Measurements from ENCODE around the gene VPS26B. TPM values are rescaled to one million over a fixed set of nuclear protein-coding genes. Genes with fewer than 3 reads are reported as not detected.
A peak's percentile ranks its signal among the peaks of the same experiment; 100 is the strongest.
"Not testable (repeated sequence)": the region's sequence is repeated elsewhere in the genome, so short reads cannot be mapped to it uniquely, and the experiment has no call there.

Gene VPS26B
- total RNA-seq (2014; rRNA removed; shearing (Covaris generic)) = 46.1 and 56.2 TPM in 2 replicates

- in situ Hi-C loops (cut with HindIII; ENCODE audit: low sequenced_read_pairs) = no loop called here
- peak; percentile 95 for DNase-seq (ENCODE audit: low spot score)
Measured at GRCh38 chr11:134223836-134224709, at the start of gene VPS26B, which contains the start of gene NCAPD3. Gene VPS26B, plus strand, starts transcription at chr11:134224671. Its CDS starts 452 bp downstream, at chr11:134225123. Gene NCAPD3, minus strand, starts transcription at chr11:134223967. Its CDS starts 41 bp downstream, at chr11:134223926.

GRCh38 chr11:134176284-134176683 is 48.2 kb upstream of the VPS26B start:
- in situ Hi-C loops (cut with HindIII; ENCODE audit: low sequenced_read_pairs) = no loop called here
- no peak for DNase-seq (ENCODE audit: low spot score)

- no peak for DNase-seq (ENCODE audit: low spot score)
- in situ Hi-C loops (cut with HindIII; ENCODE audit: low sequenced_read_pairs) = no loop called here
Measured at GRCh38 chr11:134178032-134178674, 46.3 kb upstream of the VPS26B start.

GRCh38 chr11:134181707-134182106 is 42.8 kb upstream of the VPS26B start:
- in situ Hi-C loops (cut with HindIII; ENCODE audit: low sequenced_read_pairs) = no loop called here

GRCh38 chr11:134188092-134188491 is 36.4 kb upstream of the VPS26B start:
- DNase-seq (ENCODE audit: low spot score); in situ Hi-C loops (cut with HindIII; ENCODE audit: low sequenced_read_pairs): not testable (repeated sequence)

More at GRCh38 chr11:134181707-134182106, 42.8 kb upstream of the VPS26B start:
- DNase-seq (ENCODE audit: low spot score) = no peak

GRCh38 chr11:134196756-134197155 is 27.7 kb upstream of the VPS26B start:
- in situ Hi-C loops (cut with HindIII; ENCODE audit: low sequenced_read_pairs) = no loop called here
- DNase-seq (ENCODE audit: low spot score) = no peak

- in situ Hi-C loops (cut with HindIII; ENCODE audit: low sequenced_read_pairs) = no loop called here
- DNase-seq (ENCODE audit: low spot score) = no peak
Measured at GRCh38 chr11:134199531-134199930, 24.9 kb upstream of the VPS26B start.

- in situ Hi-C loops (cut with HindIII; ENCODE audit: low sequenced_read_pairs) = no loop called here
Measured at GRCh38 chr11:134200688-134201087, 23.8 kb upstream of the VPS26B start.

GRCh38 chr11:134202661-134203060 is 21.8 kb upstream of the VPS26B start:
- in situ Hi-C loops (cut with HindIII; ENCODE audit: low sequenced_read_pairs) = no loop called here
- DNase-seq (ENCODE audit: low spot score) = no peak

More at GRCh38 chr11:134200688-134201087, 23.8 kb upstream of the VPS26B start:
- no peak for DNase-seq (ENCODE audit: low spot score)

- in situ Hi-C loops (cut with HindIII; ENCODE audit: low sequenced_read_pairs) = no loop called here
- no peak for DNase-seq (ENCODE audit: low spot score)
Measured at GRCh38 chr11:134205729-134206128, 18.7 kb upstream of the VPS26B start.

- in situ Hi-C loops (cut with HindIII; ENCODE audit: low sequenced_read_pairs) = no loop called here
- DNase-seq (ENCODE audit: low spot score) = no peak
Measured at GRCh38 chr11:134206185-134206584, 18.3 kb upstream of the VPS26B start.

GRCh38 chr11:134207538-134208239 is 16.8 kb upstream of the VPS26B start:
- no peak for DNase-seq (ENCODE audit: low spot score)
- in situ Hi-C loops (cut with HindIII; ENCODE audit: low sequenced_read_pairs) = no loop called here

GRCh38 chr11:134215836-134216235 is 8.6 kb upstream of the VPS26B start:
- in situ Hi-C loops (cut with HindIII; ENCODE audit: low sequenced_read_pairs) = no loop called here
- no peak for DNase-seq (ENCODE audit: low spot score)

GRCh38 chr11:134216816-134217215 is 7.7 kb upstream of the VPS26B start:
- DNase-seq (ENCODE audit: low spot score) = no peak
- in situ Hi-C loops (cut with HindIII; ENCODE audit: low sequenced_read_pairs) = no loop called here

- DNase-seq (ENCODE audit: low spot score) = no peak
- in situ Hi-C loops (cut with HindIII; ENCODE audit: low sequenced_read_pairs) = no loop called here
Measured at GRCh38 chr11:134223121-134223520, 1.4 kb upstream of the VPS26B start.

- in situ Hi-C loops (cut with HindIII; ENCODE audit: low sequenced_read_pairs) = no loop called here
- peak; percentile 66 for DNase-seq (ENCODE audit: low spot score)
Measured at GRCh38 chr11:134224710-134225664, 516 bp downstream of the VPS26B start.

- no peak for DNase-seq (ENCODE audit: low spot score)
- in situ Hi-C loops (cut with HindIII; ENCODE audit: low sequenced_read_pairs) = no loop called here
Measured at GRCh38 chr11:134226806-134227325, 2.4 kb downstream of the VPS26B start.

GRCh38 chr11:134228625-134229024 is 4.2 kb downstream of the VPS26B start:
- DNase-seq (ENCODE audit: low spot score) = no peak
- in situ Hi-C loops (cut with HindIII; ENCODE audit: low sequenced_read_pairs) = no loop called here
